HPDE6-E6E7 (cell line): ENCODE measurements around the gene CDK18.
A peak's percentile ranks its signal among the peaks of the same experiment; 100 is the strongest.
"Not testable (repeated sequence)": the region's sequence is repeated elsewhere in the genome, so short reads cannot be mapped to it uniquely, and the experiment has no call there.

Source experiments
- DNase-seq: peaks from one replicate; pipeline ENCODE4 v3.0.0; 2011; ENCODE audit warnings: missing footprints; ENCODE audit errors: extremely low spot score

Gene CDK18

GRCh38 chr1:205481218-205481617 is 23.3 kb upstream of the CDK18 start:
- no peak for DNase-seq

GRCh38 chr1:205481629-205482151 is 22.8 kb upstream of the CDK18 start:
- DNase-seq = no peak

DNA sequence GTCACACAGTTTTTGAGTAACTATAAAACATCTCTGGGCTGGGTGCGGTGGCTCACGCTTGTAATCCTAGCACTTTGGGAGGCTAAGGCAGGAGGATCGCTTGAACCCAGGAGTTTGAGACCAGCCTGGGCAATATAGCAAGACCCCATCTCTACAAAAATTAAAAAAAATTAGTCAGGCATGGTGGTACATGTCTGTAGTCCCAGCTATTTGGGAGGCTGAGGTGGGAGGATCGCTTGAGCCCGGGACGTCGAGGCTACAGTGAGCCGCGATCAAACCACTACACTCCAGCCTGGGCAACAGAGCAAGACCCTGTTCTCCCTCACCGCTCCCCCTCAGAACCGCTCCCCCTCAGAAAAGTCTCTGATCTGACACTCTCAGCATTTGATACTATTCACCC is 21.9 kb upstream of the CDK18 start:
- DNase-seq = not testable (repeated sequence)

DNA sequence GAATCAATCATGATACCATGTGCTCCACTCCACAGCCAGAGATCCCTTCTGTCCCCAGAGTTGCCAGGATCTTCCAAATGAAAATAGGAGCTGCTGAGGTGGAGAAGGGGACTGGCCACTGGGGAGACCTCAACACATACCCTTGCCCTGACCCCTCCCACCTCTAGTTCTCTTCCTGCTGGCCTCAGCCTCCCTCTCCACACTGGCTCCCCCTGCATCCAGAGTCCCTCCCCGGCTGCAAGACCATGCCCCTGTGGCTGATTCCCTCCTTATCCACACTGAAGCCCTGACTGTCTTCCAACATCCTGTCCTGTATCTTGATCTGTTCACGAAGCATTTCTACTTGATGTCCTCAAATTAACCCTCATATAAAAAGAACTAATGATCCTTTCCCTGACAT is 21.1 kb upstream of the CDK18 start:
- DNase-seq = no peak

- DNase-seq = peak; percentile 81
Measured at GRCh38 chr1:205484985-205485967, 19.2 kb upstream of the CDK18 start.

GRCh38 chr1:205486258-205486657 is 18.2 kb upstream of the CDK18 start:
- no peak for DNase-seq

- no peak for DNase-seq
Measured at GRCh38 chr1:205488074-205488723, 16.3 kb upstream of the CDK18 start.

DNA sequence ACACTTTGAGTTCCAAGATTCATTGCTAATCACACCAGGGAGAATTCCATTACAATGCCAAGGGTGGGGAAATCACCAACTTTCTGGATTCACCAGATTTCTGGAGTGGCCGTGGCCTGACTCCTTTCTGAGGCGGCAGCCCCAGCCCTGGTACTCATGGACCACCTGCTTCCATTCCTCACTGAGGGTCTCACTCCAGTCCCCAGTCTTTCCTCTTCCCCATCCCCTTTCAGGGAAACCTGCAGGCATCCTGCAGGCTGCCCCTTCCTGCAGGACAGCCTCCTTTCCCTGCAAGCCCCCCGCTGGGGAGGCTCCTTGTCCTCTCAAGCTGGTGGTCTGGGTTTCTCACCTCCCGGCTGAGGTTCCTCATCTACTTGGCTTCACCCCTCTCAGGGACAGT is 12.7 kb upstream of the CDK18 start:
- DNase-seq = no peak

- DNase-seq = no peak
Measured at GRCh38 chr1:205492201-205492667, 12.2 kb upstream of the CDK18 start.

GRCh38 chr1:205492774-205493173 is 11.7 kb upstream of the CDK18 start:
- no peak for DNase-seq

DNA sequence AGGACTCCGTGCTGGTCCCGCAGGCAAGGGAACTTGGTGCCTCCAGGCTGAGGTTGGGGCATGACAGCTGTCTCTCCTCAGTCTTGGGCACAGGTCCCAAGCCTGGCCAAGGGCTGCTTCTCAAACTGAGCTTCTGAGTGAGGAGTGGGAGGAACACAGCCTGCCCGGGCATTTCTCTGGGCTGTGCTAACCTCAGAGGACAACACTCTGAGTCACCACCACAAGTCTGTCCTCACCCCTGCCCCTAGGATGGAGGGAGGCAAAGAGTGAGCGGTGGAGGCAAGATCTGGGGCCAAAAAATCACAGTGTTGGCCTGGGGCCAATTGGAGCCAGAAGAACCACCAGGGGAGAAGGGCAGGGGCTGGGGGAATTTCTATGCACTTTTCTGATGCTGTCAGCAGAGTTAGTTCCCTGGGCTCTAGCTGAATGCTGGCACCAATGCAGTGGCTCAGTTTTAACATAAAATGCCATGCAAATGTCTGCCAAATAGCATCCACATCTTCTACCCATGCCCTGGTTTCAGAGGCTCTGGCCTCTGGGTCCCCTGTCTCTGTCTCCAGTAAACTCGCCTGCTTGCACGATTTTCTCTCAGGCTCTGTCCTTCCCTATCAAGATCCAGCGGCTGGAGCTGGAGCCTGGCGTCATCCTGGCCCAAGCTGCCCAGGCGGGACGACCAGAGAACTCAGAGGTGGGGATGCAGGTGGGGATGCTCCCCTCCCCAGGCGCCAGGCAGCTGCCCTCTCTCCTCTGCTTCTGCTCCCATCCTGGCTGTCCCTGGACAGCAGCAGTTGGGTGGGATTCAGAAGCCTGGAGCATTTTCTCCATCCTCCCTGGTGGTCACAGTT is 11.0 kb upstream of the CDK18 start:
- DNase-seq = peak; percentile 87

GRCh38 chr1:205494115-205494514 is 10.4 kb upstream of the CDK18 start:
- DNase-seq = no peak

GRCh38 chr1:205495237-205495823 is 9.1 kb upstream of the CDK18 start:
- no peak for DNase-seq

DNA sequence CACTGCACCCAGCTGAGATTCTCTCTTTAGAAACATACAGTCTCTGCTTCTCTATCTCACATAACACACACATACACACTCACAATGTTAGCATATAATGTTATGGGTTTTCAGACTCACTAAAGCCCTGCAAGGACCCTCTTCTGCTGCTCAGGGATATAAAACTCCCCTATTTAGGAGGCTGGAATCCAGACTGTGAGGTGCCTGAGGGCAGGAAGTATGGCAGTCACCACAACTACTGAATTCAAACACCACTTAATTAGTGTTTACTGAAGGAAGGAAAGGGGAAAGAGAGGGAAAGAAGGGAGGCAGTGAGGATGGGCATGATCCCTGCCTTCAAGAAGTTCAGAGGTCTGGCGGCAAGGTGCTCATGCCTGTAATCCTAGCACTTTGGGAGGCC is 7.8 kb upstream of the CDK18 start:
- no peak for DNase-seq

GRCh38 chr1:205497351-205497750 is 7.1 kb upstream of the CDK18 start:
- no peak for DNase-seq

- no peak for DNase-seq
Measured at GRCh38 chr1:205499789-205500188, 4.7 kb upstream of the CDK18 start.

GRCh38 chr1:205500240-205501233 is 3.9 kb upstream of the CDK18 start:
- no peak for DNase-seq

GRCh38 chr1:205502111-205502810 is 2.2 kb upstream of the CDK18 start:
- no peak for DNase-seq

DNA sequence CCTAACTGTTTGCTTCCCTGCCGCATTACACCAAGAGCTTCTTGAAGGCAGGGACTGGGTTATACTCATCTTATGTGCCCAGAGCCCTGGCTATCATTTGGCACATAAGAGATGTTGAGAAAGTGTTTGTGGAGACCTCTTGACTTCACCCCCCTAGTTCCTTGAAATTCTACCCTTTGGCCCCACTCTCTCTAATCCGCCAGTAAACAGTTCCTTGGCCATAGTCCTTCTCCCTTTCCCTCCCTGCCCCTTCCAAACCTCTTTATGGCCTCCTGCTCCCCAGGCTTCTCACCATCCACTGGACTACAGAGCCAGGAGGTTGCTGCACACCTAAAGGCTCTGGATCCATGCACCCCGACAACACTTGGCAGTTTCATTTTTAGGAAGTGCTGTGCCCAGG is 1.5 kb upstream of the CDK18 start:
- no peak for DNase-seq
